Right lobe of liver (tissue), 4 donors: Measurements from ENCODE around the gene TCF4.

Experiments
- CTCF ChIP-seq, 4 donors: fragments of 200-600 bp in 3 of 4; fragments of 450-650 bp in 1 of 4; IDR thresholded peaks; one replicate each; pipeline versions ENCODE4 v1.5.1 to v1.8.0; 2016 to 2022; ENCODE audit warnings: antibody characterized with exemption in 4 of 4, mild to moderate bottlenecking in 2 of 4
- POLR2A ChIP-seq: fragments of 450-650 bp; IDR thresholded peaks from one replicate; pipeline ENCODE4 v1.6.1; 2017; ENCODE audit warnings: antibody characterized with exemption, mild to moderate bottlenecking
- donor health status: DM: no; HTN: no; CAD: no.
- donor health status: DM: no; HTN: no; CAD: no.
- donor health status: DM: no; HTN: yes; CAD: no.

GRCh38 chr18:55501579-55501978 is 86.4 kb downstream of the TCF4 start:
- TF ChIP-seq CTCF (IDR thresholded peaks at IDR 0.05), result no peak
- no peak for TF ChIP-seq POLR2A
